ENCODE data around the gene CCDC51. TPM values are rescaled to one million over a fixed set of nuclear protein-coding genes. Genes with fewer than 3 reads are reported as not detected.

The CCDC51 gene
- total and polyA plus RNA-seq, 2 of the 13 experiments (the other 11 are each of a cell fraction or from before 2014, with no cell fraction given), result 18.1 to 29.4 TPM

- peak; percentile 81; the same call in 1 of the 2 replicates for TF ChIP-seq ZXDC (CRISPR knock-in tag; IDR thresholded peaks at IDR 0.05)
- TF ChIP-seq, protein P1, sequence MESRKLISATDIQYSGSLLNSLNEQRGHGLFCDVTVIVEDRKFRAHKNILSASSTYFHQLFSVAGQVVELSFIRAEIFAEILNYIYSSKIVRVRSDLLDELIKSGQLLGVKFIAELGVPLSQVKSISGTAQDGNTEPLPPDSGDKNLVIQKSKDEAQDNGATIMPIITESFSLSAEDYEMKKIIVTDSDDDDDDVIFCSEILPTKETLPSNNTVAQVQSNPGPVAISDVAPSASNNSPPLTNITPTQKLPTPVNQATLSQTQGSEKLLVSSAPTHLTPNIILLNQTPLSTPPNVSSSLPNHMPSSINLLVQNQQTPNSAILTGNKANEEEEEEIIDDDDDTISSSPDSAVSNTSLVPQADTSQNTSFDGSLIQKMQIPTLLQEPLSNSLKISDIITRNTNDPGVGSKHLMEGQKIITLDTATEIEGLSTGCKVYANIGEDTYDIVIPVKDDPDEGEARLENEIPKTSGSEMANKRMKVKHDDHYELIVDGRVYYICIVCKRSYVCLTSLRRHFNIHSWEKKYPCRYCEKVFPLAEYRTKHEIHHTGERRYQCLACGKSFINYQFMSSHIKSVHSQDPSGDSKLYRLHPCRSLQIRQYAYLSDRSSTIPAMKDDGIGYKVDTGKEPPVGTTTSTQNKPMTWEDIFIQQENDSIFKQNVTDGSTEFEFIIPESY (CRISPR knock-in tag; IDR thresholded peaks at IDR 0.05), result peak; percentile 40
- no peak for TF ChIP-seq SRF (IDR thresholded peaks at IDR 0.05; ENCODE audit: low read depth, low read length)
- no peak for TF ChIP-seq NPAS2 (CRISPR knock-in tag; IDR thresholded peaks at IDR 0.05; ENCODE audit: borderline replicate concordance)
- TF ChIP-seq ZNF816 (CRISPR knock-in tag; IDR thresholded peaks at IDR 0.05; ENCODE audit: borderline replicate concordance), result no peak
- TF ChIP-seq ADNP (CRISPR knock-in tag; IDR thresholded peaks at IDR 0.05), result no peak
- TF ChIP-seq, protein P2, sequence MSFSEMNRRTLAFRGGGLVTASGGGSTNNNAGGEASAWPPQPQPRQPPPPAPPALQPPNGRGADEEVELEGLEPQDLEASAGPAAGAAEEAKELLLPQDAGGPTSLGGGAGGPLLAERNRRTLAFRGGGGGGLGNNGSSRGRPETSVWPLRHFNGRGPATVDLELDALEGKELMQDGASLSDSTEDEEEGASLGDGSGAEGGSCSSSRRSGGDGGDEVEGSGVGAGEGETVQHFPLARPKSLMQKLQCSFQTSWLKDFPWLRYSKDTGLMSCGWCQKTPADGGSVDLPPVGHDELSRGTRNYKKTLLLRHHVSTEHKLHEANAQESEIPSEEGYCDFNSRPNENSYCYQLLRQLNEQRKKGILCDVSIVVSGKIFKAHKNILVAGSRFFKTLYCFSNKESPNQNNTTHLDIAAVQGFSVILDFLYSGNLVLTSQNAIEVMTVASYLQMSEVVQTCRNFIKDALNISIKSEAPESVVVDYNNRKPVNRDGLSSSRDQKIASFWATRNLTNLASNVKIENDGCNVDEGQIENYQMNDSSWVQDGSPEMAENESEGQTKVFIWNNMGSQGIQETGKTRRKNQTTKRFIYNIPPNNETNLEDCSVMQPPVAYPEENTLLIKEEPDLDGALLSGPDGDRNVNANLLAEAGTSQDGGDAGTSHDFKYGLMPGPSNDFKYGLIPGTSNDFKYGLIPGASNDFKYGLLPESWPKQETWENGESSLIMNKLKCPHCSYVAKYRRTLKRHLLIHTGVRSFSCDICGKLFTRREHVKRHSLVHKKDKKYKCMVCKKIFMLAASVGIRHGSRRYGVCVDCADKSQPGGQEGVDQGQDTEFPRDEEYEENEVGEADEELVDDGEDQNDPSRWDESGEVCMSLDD (CRISPR knock-in tag; IDR thresholded peaks at IDR 0.05; ENCODE audit: borderline replicate concordance), result no peak
- peak; percentile 72 for TF ChIP-seq ZFP91 (CRISPR knock-in tag; IDR thresholded peaks at IDR 0.05; ENCODE audit: borderline replicate concordance)
- no peak for TF ChIP-seq STAT6 (CRISPR knock-in tag; IDR thresholded peaks at IDR 0.05; ENCODE audit: borderline replicate concordance)
These were observed at the start of gene CCDC51, which contains the start of gene TMA7 (continued) for GRCh38 chr3:48439820-48440589.

All from HepG2 (cell line).